NCI-H460 (cell line): ENCODE measurements around the gene RAB33A. TPM values are rescaled to one million over a fixed set of nuclear protein-coding genes. Genes with fewer than 3 reads are reported as not detected.

Experiments
- DNase-seq: peaks from one replicate; pipeline ENCODE4 v3.0.0-alpha.2; 2016; ENCODE audit warnings: low read depth; ENCODE audit errors: extremely low read depth
- total RNA-seq: library from RNA; depleted of rRNA; stranded (reverse); fragments of >200 nt; shearing (Covaris generic); gene quantifications from 2 replicates; pipeline ENCODE4 v1.2.3, GENCODE V29; 2014

RAB33A gene
- total RNA-seq, 1 experiment from 2014 or later, result not detected

GRCh38 chrX:130170752-130171445 is 863 bp upstream of the RAB33A start:
- no peak for DNase-seq

- no peak for DNase-seq
Measured at GRCh38 chrX:130172127-130172845, 524 bp downstream of the RAB33A start.

- peak; percentile 89 for DNase-seq
Measured at GRCh38 chrX:130173190-130173895, 1.6 kb downstream of the RAB33A start.

- DNase-seq, result peak; percentile 43
Measured at GRCh38 chrX:130174045-130174704, 2.4 kb downstream of the RAB33A start.

- no peak for DNase-seq
Measured at GRCh38 chrX:130174937-130175336, 3.2 kb downstream of the RAB33A start.

- DNase-seq, result no peak
Measured at GRCh38 chrX:130176354-130176776, 4.6 kb downstream of the RAB33A start.

GRCh38 chrX:130176942-130177341 is 5.2 kb downstream of the RAB33A start:
- DNase-seq, result no peak

- no peak for DNase-seq
Measured at GRCh38 chrX:130179170-130179569, 7.4 kb downstream of the RAB33A start.

- DNase-seq, result no peak
Measured at GRCh38 chrX:130179579-130180215, 7.9 kb downstream of the RAB33A start.

- DNase-seq, result no peak
Measured at GRCh38 chrX:130184168-130184567, 12.4 kb downstream of the RAB33A start.

GRCh38 chrX:130184857-130185256 is 13.1 kb downstream of the RAB33A start:
- DNase-seq, result no peak

GRCh38 chrX:130186651-130187050 is 14.9 kb downstream of the RAB33A start:
- no peak for DNase-seq

GRCh38 chrX:130190801-130191200 is 19.0 kb downstream of the RAB33A start:
- DNase-seq, result no peak

- DNase-seq, result no peak
Measured at GRCh38 chrX:130196466-130196865, 24.7 kb downstream of the RAB33A start.

- no peak for DNase-seq
Measured at GRCh38 chrX:130197464-130197863, 25.7 kb downstream of the RAB33A start.

GRCh38 chrX:130204647-130205046 is 32.9 kb downstream of the RAB33A start:
- DNase-seq, result no peak

GRCh38 chrX:130211415-130212186 is 39.8 kb downstream of the RAB33A start:
- no peak for DNase-seq

GRCh38 chrX:130212371-130212770 is 40.6 kb downstream of the RAB33A start:
- no peak for DNase-seq

GRCh38 chrX:130213376-130213775 is 41.6 kb downstream of the RAB33A start:
- DNase-seq, result no peak

- peak; percentile 34 for DNase-seq
Measured at GRCh38 chrX:130216320-130216719, 44.6 kb downstream of the RAB33A start.
